HCT116 (cell line): Measurements from ENCODE around the gene ADGRG1. TPM values are rescaled to one million over a fixed set of nuclear protein-coding genes. Genes with fewer than 3 reads are reported as not detected.

Experiments
- ATAC-seq: fragments of 200-7000 bp; cut with Tn5 transposase; 2 replicates; pipeline ENCODE4 v1.9.1; 2020; ENCODE audit warnings: mild to moderate bottlenecking, moderate library complexity
- BruUV-seq: library from RNA; stranded (reverse); fragments of 400-500 nt; replicated peaks from 2 replicates; lab custom pipeline; 2021; lab: Mats Ljungman, UMichigan
- CTCF ChIA-PET: fragments of 300-600 bp; sonication (Branson Sonifier 250); formaldehyde crosslinking; loops from one replicate; lab custom pipeline; 2021; ENCODE audit warnings: antibody characterized with exemption; lab: Charles Lee
- POLR2A ChIA-PET: fragments of 300-600, 350-600 bp; sonication (Branson Sonifier 250); formaldehyde crosslinking; loops from one replicate; lab custom pipeline; 2021; ENCODE audit warnings: antibody characterized with exemption; lab: Charles Lee
- RAD21 ChIA-PET, 2 experiments: fragments of 300-600 bp; sonication (Branson Sonifier 250); formaldehyde crosslinking; loops; one replicate each; lab custom pipeline; 2023; ENCODE audit warnings: low total read pairs in 2 of 2; ENCODE audit not compliant: uncharacterized antibody in 2 of 2, unreplicated experiment in 2 of 2, low non-redundant PET in 1 of 2; lab: Charles Lee
- DNase-seq: peaks from one replicate; pipeline ENCODE4 v3.0.0-alpha.2; 2010; ENCODE audit warnings: low read depth, low spot score
- H2AFZ ChIP-seq: fragments of 200-600 bp; shearing (Covaris generic), sonication (generic); 2 replicates; pipeline ENCODE4 v1.6.1; 2017; ENCODE audit warnings: low read depth, mixed run types, mixed read lengths, antibody characterized with exemption, low read length; ENCODE audit not compliant: poor library complexity, severe bottlenecking
- H3K27ac ChIP-seq: 2 replicates; pipeline ENCODE4 v1.5.1; 2012; ENCODE audit warnings: low read depth, low read length
- H3K27me3 ChIP-seq: fragments of 200-600 bp; sonication (generic); 2 replicates; pipeline ENCODE4 v1.6.1; 2016; ENCODE audit warnings: mixed run types, low read length, mixed read lengths; ENCODE audit not compliant: insufficient read depth
- H3K36me3 ChIP-seq, 2 experiments: fragments of 200-500 bp in 1 of 2; fragments of 200-600 bp in 1 of 2; sonication (Bioruptor generic) in 1 of 2; sonication (generic) in 1 of 2; 2 replicates each; pipeline versions ENCODE4 v1.5.1 to v1.6.1; 2014 to 2016; ENCODE audit warnings: low read length in 2 of 2, inconsistent platforms in 1 of 2, mixed read lengths in 1 of 2, mixed run types in 1 of 2; ENCODE audit not compliant: insufficient read depth in 2 of 2, control insufficient read depth in 1 of 2
- H3K4me1 ChIP-seq, 2 experiments: fragments of 200-600 bp in 1 of 2; sonication (generic) in 1 of 2; 2 replicates each; pipeline versions ENCODE4 v1.5.1 to v1.6.1; 2012 to 2017; ENCODE audit warnings: low read length in 2 of 2, inconsistent platforms in 1 of 2, mild to moderate bottlenecking in 1 of 2, mixed read lengths in 1 of 2, mixed run types in 1 of 2, moderate library complexity in 1 of 2; ENCODE audit not compliant: insufficient read depth in 2 of 2, control insufficient read depth in 1 of 2
- H3K4me2 ChIP-seq: fragments of 200-600 bp; sonication (generic); 2 replicates; pipeline ENCODE4 v1.6.1; 2017; ENCODE audit warnings: mixed run types, low read length, mixed read lengths
- H3K4me3 ChIP-seq, 2 experiments: fragments of 200-600 bp in 1 of 2; sonication (generic) in 1 of 2; replicated peaks in 1 of 2; 2 replicates each; pipeline ENCODE4 v1.5.1; 2011 to 2016; ENCODE audit warnings: low read length in 2 of 2, control low read depth in 1 of 2, low read depth in 1 of 2, mild to moderate bottlenecking in 1 of 2, mixed read lengths in 1 of 2, mixed run types in 1 of 2
- H3K79me2 ChIP-seq: fragments of 200-600 bp; sonication (generic); 2 replicates; pipeline ENCODE4 v1.6.1; 2017; ENCODE audit warnings: mild to moderate bottlenecking, mixed run types, low read length, moderate library complexity, mixed read lengths; ENCODE audit not compliant: insufficient read depth
- H3K9ac ChIP-seq: fragments of 200-600 bp; sonication (generic); 2 replicates; pipeline ENCODE4 v1.6.1; 2016; ENCODE audit warnings: low read length, mixed read lengths
- H3K9me2 ChIP-seq: fragments of 200-600 bp; sonication (generic), shearing (Covaris generic); 2 replicates; pipeline ENCODE4 v1.6.1; 2017; ENCODE audit warnings: mixed run types, mild to moderate bottlenecking, moderate library complexity; ENCODE audit not compliant: insufficient read depth
- H3K9me3 ChIP-seq, 2 experiments: fragments of 200-500 bp in 1 of 2; fragments of 200-600 bp in 1 of 2; sonication (Bioruptor generic) in 1 of 2; sonication (generic) in 1 of 2; 2 replicates each; pipeline ENCODE4 v1.6.1; 2014 to 2017; ENCODE audit warnings: low read length in 2 of 2, mixed read lengths in 2 of 2, inconsistent platforms in 1 of 2, low read depth in 1 of 2, mild to moderate bottlenecking in 1 of 2, mixed run types in 1 of 2, moderate library complexity in 1 of 2; ENCODE audit not compliant: control insufficient read depth in 1 of 2, insufficient read depth in 1 of 2
- H4K20me1 ChIP-seq: fragments of 200-600 bp; sonication (generic), shearing (Covaris generic); 2 replicates; pipeline ENCODE4 v1.6.1; 2017; ENCODE audit warnings: mixed run types, mild to moderate bottlenecking, moderate library complexity; ENCODE audit not compliant: insufficient read depth
- CEBPB ChIP-seq: IDR thresholded peaks from 2 replicates; pipeline ENCODE4 v1.6.1; 2012; ENCODE audit warnings: low read depth
- CTCF ChIP-seq, 3 experiments: fragments of 200-600 bp in 1 of 3; sonication (generic) in 1 of 3; IDR thresholded peaks in 2 of 3; conservative IDR thresholded peaks in 1 of 3; 2 replicates each; pipeline ENCODE4 v1.5.1; 2012 to 2017; ENCODE audit warnings: low read depth in 2 of 3, low read length in 2 of 3, antibody characterized with exemption in 1 of 3, borderline replicate concordance in 1 of 3, control low read depth in 1 of 3, mild to moderate bottlenecking in 1 of 3, mixed read lengths in 1 of 3, mixed run types in 1 of 3, moderate library complexity in 1 of 3; ENCODE audit not compliant: insufficient read depth in 1 of 3
- EGR1 ChIP-seq: IDR thresholded peaks from 2 replicates; pipeline ENCODE4 v1.6.1; 2012; ENCODE audit warnings: low read depth
- FOSL1 ChIP-seq: IDR thresholded peaks from 2 replicates; pipeline ENCODE4 v1.6.1; 2012; ENCODE audit warnings: low read depth
- MAX ChIP-seq: IDR thresholded peaks from 2 replicates; pipeline ENCODE4 v1.6.1; 2012
- REST ChIP-seq: IDR thresholded peaks from 2 replicates; pipeline ENCODE4 v1.6.1; 2012; ENCODE audit warnings: low read depth
- SRF ChIP-seq: IDR thresholded peaks from 2 replicates; pipeline ENCODE4 v1.6.1; 2012; ENCODE audit warnings: low read depth
- ZBTB33 ChIP-seq: IDR thresholded peaks from 2 replicates; pipeline ENCODE4 v1.6.1; 2011; ENCODE audit warnings: mild to moderate bottlenecking, low read length, moderate library complexity; ENCODE audit not compliant: insufficient replicate concordance; ENCODE audit errors: extremely low read depth
- ZNF274 ChIP-seq: fragments of 200-500 bp; sonication (Bioruptor generic); IDR thresholded peaks from 2 replicates; pipeline ENCODE4 v1.6.1; 2014; ENCODE audit warnings: mild to moderate bottlenecking, low read depth, low read length, inconsistent platforms
- intact Hi-C: fragments of 100-400 bp; cut with micrococcal nuclease; formaldehyde crosslinking; loops from 2 replicates; pipeline ENCODE4 v1.10.0; 2022
- total RNA-seq: library from RNA; stranded (reverse); gene quantifications from one replicate; pipeline ENCODE4 v1.2.1, GENCODE V29; 2021; ENCODE audit not compliant: unreplicated experiment

ADGRG1 gene
- total RNA-seq, 1 experiment from 2014 or later: 36.4 TPM

GRCh38 chr16:57648581-57649442, 20.4 kb downstream of the ADGRG1 start (continued):
- no peak for TF ChIP-seq ZBTB33
- no peak for TF ChIP-seq MAX
- TF ChIP-seq CEBPB: no peak
- TF ChIP-seq ZNF274: no peak

- Histone ChIP-seq H3K27me3 (no peaks in the 10 kb centered on the region), H3K4me1 (peaks cover 0 to 12% of the 10 kb centered on the region in 2 experiments; a peak in 2 of 4 replicates), H3K9me2 (no peaks in the 10 kb centered on the region), H4K20me1 (no peaks in the 10 kb centered on the region)
- ChIA-PET RAD21 (interaction anchor here (1.9 to 2.0 kb wide), 2 partner anchors 58 kb away, joined by 5 to 6 read pairs; no protein-coding TSS in a partner anchor), POLR2A (no interaction called here), CTCF (interaction anchor here (0.6 to 3.9 kb wide), 6 partner anchors 8 to 74 kb away, joined by 3 to 31 read pairs (median 4); no protein-coding TSS in a partner anchor)
- no peak for ATAC-seq
- no peak for DNase-seq
- TF ChIP-seq SRF (no peak), EGR1 (no peak), REST (no peak), ZBTB33 (no peak), FOSL1 (no peak), CTCF (IDR thresholded peaks at IDR 0.05 in 2 of 3, conservative IDR thresholded peaks at IDR 0.05 in 1 of 3; ENCODE audit: borderline replicate concordance in 1 of 3, insufficient read depth in 1 of 3, low read depth in 2 of 3, low read length in 2 of 3) (no peak)
- TF ChIP-seq, all 23 proteins: peak for 0
- no peaks in the 10 kb centered on the region for H3K9me3 ChIP-seq
- H3K4me3 ChIP-seq: no peak overlapping the region
- H3K27ac ChIP-seq: no peak overlapping the region
- H2AFZ ChIP-seq: no peak overlapping the region
- H3K4me2 ChIP-seq: no peak overlapping the region
- intact Hi-C loops: loop anchor here (1.0 to 2.0 kb wide), 4 partner anchors 49 to 73 kb away; no protein-coding TSS in a partner anchor
- H3K79me2 ChIP-seq: no peaks in the 10 kb centered on the region
- no TSS peak for BruUV-seq
- H3K9ac ChIP-seq: no peak overlapping the region
- no peaks in the 10 kb centered on the region for H3K36me3 ChIP-seq
Observed at GRCh38 chr16:57649443-57649751, 21.0 kb downstream of the ADGRG1 start.
